GM23338 (cell line): ENCODE results near the gene B4GAT1.

ENCODE experiments used
- CREB1 ChIP-seq: fragments of 250-450 bp; sonication (Bioruptor Pico); IDR thresholded peaks from 2 replicates; pipeline ENCODE4 v1.5.0; 2020; ENCODE audit warnings: low read depth, mild to moderate bottlenecking, moderate library complexity
- CTCF ChIP-seq, 2 experiments: fragments of 200-600 bp in 1 of 2; sonication (generic) in 1 of 2; conservative IDR thresholded peaks; 2 replicates each; pipeline versions ENCODE4 v1.5.1 to v1.6.1; 2016 to 2017; ENCODE audit warnings: antibody characterized with exemption in 2 of 2, low read depth in 2 of 2, mild to moderate bottlenecking in 2 of 2, moderate library complexity in 1 of 2
- ETS1 ChIP-seq: IDR thresholded peaks from 2 replicates; pipeline ENCODE4 v1.6.1; 2016; ENCODE audit warnings: antibody characterized with exemption
- EZH2 ChIP-seq: fragments of 200-600 bp; sonication (generic); IDR thresholded peaks from one replicate; pipeline ENCODE4 v1.8.0; 2017; ENCODE audit warnings: antibody characterized with exemption, mild to moderate bottlenecking, low read depth; ENCODE audit not compliant: unreplicated experiment
- EZH2phosphoT487 ChIP-seq: fragments of 200-600 bp; sonication (generic); IDR thresholded peaks from one replicate; pipeline ENCODE4 v1.8.1; 2018; ENCODE audit warnings: antibody characterized with exemption; ENCODE audit not compliant: unreplicated experiment
- JUNB ChIP-seq: IDR thresholded peaks from one replicate; pipeline ENCODE4 v1.6.1; 2016; ENCODE audit warnings: antibody characterized with exemption; ENCODE audit not compliant: unreplicated experiment
- NANOG ChIP-seq: IDR thresholded peaks from 2 replicates; pipeline ENCODE4 v1.6.1; 2016; ENCODE audit warnings: antibody characterized with exemption, borderline replicate concordance
- POLR2AphosphoS5 ChIP-seq: IDR thresholded peaks from 2 replicates; pipeline ENCODE4 v1.6.1; 2016; ENCODE audit warnings: antibody characterized with exemption, low read depth
- REST ChIP-seq: IDR thresholded peaks from one replicate; pipeline ENCODE4 v1.6.1; 2018; ENCODE audit warnings: antibody characterized with exemption; ENCODE audit not compliant: unreplicated experiment
- ZNF331 ChIP-seq: fragments of 250-450 bp; sonication (Bioruptor Pico); IDR thresholded peaks from 2 replicates; pipeline ENCODE4 v1.5.0; 2020; ENCODE audit warnings: low read depth, mild to moderate bottlenecking, moderate library complexity

DNA sequence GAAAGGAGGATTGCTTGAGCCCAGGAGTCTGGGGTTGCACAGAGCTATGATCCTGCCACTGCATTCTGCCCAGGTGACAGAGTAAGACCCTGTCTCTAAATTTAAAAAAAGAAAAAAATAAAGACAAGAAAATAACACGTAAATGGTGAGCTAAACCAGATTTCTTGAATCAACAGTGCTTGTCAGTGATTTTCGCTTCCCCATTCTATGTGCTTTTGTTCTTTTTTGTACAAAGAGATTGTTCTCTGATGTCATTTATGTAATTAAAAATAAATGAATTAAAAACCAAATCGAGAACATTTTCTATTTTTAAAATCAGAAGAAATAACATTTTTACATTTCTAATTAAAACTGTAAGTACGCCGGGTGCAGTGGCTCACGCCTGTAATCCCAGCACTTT, 43.9 kb upstream of the B4GAT1 start:
- TF ChIP-seq POLR2AphosphoS5 (no peak), CTCF (conservative IDR thresholded peaks at IDR 0.05; ENCODE audit: low read depth in 2 of 2) (no peak), JUNB (no peak), ETS1 (no peak), REST (no peak), EZH2 (no peak), NANOG (no peak), EZH2phosphoT487 (no peak), ZNF331 (no peak), CREB1 (CRISPR knock-in tag) (no peak)
